Endothelial cell (in vitro differentiated cells): ENCODE measurements around the gene SLC6A19. TPM values are rescaled to one million over a fixed set of nuclear protein-coding genes. Genes with fewer than 3 reads are reported as not detected.

ENCODE experiments used
- DNase-seq: peaks from one replicate; pipeline ENCODE4 v3.0.0; 2021; ENCODE audit warnings: low spot score
- H3K27ac Mint-ChIP-seq: one replicate; pipeline ENCODE4 v1.8.0; 2021; ENCODE audit warnings: mixed read lengths, inconsistent platforms; ENCODE audit not compliant: unreplicated experiment
- H3K27me3 Mint-ChIP-seq: one replicate; pipeline ENCODE4 v1.8.0; 2021; ENCODE audit warnings: mild to moderate bottlenecking, moderate library complexity, mixed read lengths, inconsistent platforms; ENCODE audit not compliant: unreplicated experiment
- H3K36me3 Mint-ChIP-seq: one replicate; pipeline ENCODE4 v1.8.0; 2021; ENCODE audit warnings: mild to moderate bottlenecking, low read depth, mixed read lengths, inconsistent platforms; ENCODE audit not compliant: unreplicated experiment
- H3K4me1 Mint-ChIP-seq: one replicate; pipeline ENCODE4 v1.8.0; 2021; ENCODE audit warnings: mild to moderate bottlenecking, mixed read lengths, inconsistent platforms; ENCODE audit not compliant: unreplicated experiment
- H3K4me3 Mint-ChIP-seq: one replicate; pipeline ENCODE4 v1.8.0; 2021; ENCODE audit warnings: mild to moderate bottlenecking, mixed read lengths, inconsistent platforms; ENCODE audit not compliant: unreplicated experiment
- H3K9me3 Mint-ChIP-seq: one replicate; pipeline ENCODE4 v1.8.0; 2021; ENCODE audit warnings: mixed read lengths, inconsistent platforms; ENCODE audit not compliant: unreplicated experiment
- total RNA-seq: library from RNA; stranded (reverse); fragmentation: NEBNext Ultra II Directional; extraction: Animal tissue kit (Norgen Biotek cat#: 25700); gene quantifications from one replicate; pipeline ENCODE4 v1.2.1, GENCODE V29; 2021; ENCODE audit not compliant: unreplicated experiment
- TF ChIP-seq, protein P1 (sequence below): fragments of 200-600 bp; sonication (generic); IDR thresholded peaks from one replicate; pipeline ENCODE4 v1.5.0; 2021; ENCODE audit warnings: antibody characterized with exemption; ENCODE audit not compliant: unreplicated experiment

The SLC6A19 gene
- total RNA-seq, 1 donor from 2014 or later: not detected

DNA sequence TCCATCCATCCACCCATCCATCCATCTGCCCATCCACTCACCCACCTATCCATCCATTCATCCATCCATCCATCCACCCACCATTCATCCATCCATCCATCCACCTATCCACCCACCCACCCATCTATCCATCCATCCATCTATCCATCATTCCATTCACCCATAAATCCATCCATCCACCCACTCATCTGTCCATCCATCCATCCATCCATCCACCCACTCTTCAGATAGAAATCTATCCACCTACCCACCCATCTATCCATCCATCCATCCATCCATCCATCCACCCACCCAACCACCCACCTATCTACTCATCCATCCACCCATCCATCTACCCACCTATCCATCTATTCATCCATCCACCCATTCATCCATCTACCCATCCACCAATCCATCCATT, 35.0 kb upstream of the SLC6A19 start:
- H3K4me3 Mint-ChIP-seq: no peak overlapping the region
- no peak overlapping the region for H3K27ac Mint-ChIP-seq
- H3K27me3 Mint-ChIP-seq: peaks cover 7% of the 10 kb centered on the region
- TF ChIP-seq, protein P1, sequence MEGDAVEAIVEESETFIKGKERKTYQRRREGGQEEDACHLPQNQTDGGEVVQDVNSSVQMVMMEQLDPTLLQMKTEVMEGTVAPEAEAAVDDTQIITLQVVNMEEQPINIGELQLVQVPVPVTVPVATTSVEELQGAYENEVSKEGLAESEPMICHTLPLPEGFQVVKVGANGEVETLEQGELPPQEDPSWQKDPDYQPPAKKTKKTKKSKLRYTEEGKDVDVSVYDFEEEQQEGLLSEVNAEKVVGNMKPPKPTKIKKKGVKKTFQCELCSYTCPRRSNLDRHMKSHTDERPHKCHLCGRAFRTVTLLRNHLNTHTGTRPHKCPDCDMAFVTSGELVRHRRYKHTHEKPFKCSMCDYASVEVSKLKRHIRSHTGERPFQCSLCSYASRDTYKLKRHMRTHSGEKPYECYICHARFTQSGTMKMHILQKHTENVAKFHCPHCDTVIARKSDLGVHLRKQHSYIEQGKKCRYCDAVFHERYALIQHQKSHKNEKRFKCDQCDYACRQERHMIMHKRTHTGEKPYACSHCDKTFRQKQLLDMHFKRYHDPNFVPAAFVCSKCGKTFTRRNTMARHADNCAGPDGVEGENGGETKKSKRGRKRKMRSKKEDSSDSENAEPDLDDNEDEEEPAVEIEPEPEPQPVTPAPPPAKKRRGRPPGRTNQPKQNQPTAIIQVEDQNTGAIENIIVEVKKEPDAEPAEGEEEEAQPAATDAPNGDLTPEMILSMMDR: no peak
- no peak for DNase-seq
- no peaks in the 10 kb centered on the region for H3K36me3 Mint-ChIP-seq
- H3K4me1 Mint-ChIP-seq: peaks cover 8% of the 10 kb centered on the region
- H3K9me3 Mint-ChIP-seq: no peaks in the 10 kb centered on the region

DNA sequence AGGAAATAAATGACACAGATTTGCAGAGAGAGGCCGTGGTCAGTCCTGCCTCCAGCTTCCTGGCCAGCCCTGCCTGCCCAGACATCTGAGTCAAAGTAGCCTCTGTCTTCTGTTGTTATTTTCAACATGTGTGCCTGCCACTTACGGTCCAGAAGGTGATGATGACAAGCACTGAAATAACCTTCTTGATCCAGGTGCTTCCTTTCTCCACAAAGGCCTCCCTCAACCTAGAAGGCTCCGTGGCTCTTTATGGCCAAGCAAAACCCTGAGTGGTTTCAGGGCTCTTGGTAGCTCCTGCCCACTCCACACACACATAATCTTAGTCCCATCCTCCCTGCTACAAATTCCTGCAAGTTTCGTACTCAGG, 34.1 kb upstream of the SLC6A19 start:
- Mint-ChIP-seq H3K4me3 (no peak overlapping the region), H3K36me3 (no peaks in the 10 kb centered on the region), H3K27me3 (peaks cover 7% of the 10 kb centered on the region), H3K27ac (no peak overlapping the region), H3K4me1 (peaks cover 8% of the 10 kb centered on the region), H3K9me3 (no peaks in the 10 kb centered on the region)
- TF ChIP-seq, protein P1: no peak
- no peak for DNase-seq

DNA sequence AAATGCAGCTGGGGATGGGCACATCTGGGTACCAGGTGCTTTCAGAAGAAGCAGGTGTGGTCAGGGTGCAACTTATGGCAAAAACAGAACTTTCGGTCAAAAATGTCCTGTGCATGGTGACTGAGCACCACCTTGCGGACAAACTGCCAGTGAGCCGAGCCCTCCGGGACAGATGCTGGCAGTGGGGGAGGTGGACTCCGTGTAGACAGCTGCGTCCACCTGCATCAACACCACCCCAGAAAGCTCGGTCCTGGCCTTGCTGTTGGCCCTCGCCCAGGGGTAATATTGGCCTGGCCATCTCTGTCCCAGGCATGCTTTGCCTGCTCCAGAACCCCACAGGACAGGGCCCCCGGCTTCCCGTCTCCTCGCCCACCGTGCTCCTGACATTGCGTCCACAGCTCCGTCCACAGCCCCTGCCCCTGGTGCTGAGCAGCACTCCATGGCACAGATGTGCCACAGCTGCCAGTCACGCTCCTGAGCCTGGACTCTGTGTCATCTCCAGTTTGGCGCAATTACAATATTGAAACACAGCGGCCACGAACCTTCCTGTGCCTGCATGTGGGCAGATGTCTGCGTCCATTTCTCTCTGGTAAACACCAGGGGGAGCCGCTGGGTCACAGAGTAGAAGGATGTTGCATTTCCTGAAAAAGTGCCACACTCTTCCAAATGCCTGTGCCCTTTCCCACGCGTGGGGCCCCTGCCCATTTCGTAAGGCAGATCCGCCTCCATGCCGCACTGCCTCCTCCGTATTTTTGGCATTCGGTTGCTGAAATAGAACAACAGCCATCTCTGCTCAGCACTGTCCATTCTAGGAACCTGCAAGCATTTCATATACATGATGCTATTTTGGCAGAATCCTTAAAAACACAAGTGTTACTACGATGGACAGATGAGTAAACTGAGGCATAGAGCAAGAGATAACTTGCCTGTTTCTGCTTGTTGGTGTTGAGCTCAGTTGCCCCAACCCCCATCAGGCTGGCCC, 33.4 kb upstream of the SLC6A19 start:
- Mint-ChIP-seq H3K27me3 (peaks cover 7% of the 10 kb centered on the region), H3K36me3 (no peaks in the 10 kb centered on the region), H3K4me1 (peaks cover 8% of the 10 kb centered on the region), H3K27ac (no peak overlapping the region), H3K9me3 (no peaks in the 10 kb centered on the region), H3K4me3 (no peak overlapping the region)
- TF ChIP-seq, protein P1: peak; percentile 53
- peak; percentile 81 for DNase-seq

DNA sequence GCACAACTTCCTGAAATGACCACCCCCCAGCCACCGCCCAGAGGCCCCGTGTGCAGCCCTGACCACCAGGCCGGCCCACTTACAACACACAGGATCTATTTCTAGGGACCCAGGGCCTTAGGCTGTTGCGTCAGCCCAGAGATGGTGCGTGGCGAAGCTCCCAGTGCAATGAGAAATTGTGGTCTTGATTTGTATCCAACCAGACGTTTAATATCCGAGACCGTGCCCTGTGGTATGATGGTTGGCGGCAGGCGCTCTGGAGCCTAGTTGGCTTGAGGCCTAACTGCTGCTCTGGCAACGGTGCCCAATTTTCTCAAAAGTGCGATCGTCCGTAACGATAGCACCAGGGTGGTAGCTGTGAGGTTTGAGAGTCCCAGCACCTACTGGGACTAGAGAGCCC, 32.6 kb upstream of the SLC6A19 start:
- H3K4me3 Mint-ChIP-seq: no peak overlapping the region
- no peaks in the 10 kb centered on the region for H3K9me3 Mint-ChIP-seq
- H3K27ac Mint-ChIP-seq: no peak overlapping the region
- DNase-seq: no peak
- H3K4me1 Mint-ChIP-seq: peaks cover 8% of the 10 kb centered on the region
- H3K36me3 Mint-ChIP-seq: no peaks in the 10 kb centered on the region
- TF ChIP-seq, protein P1: no peak
- peaks cover 10% of the 10 kb centered on the region for H3K27me3 Mint-ChIP-seq
